BJ (cell line): Measurements from ENCODE around the gene RAB7A. TPM values are rescaled to one million over a fixed set of nuclear protein-coding genes. Genes with fewer than 3 reads are reported as not detected.
"Not testable (repeated sequence)": the region's sequence is repeated elsewhere in the genome, so short reads cannot be mapped to it uniquely, and the experiment has no call there.

Source experiments
- CTCF ChIA-PET: fragments of 350-600 bp; formaldehyde crosslinking; extraction: SDS; loops from one replicate; lab custom pipeline; 2021; ENCODE audit warnings: antibody characterized with exemption, inconsistent platforms; lab: Yijun Ruan, JAX
- POLR2A ChIA-PET: fragments of 300-600 bp; sonication (Branson Sonifier 250); formaldehyde crosslinking; extraction: SDS; loops from one replicate; lab custom pipeline; 2021; ENCODE audit warnings: antibody characterized with exemption; lab: Charles Lee
- DNase-seq: peaks from one replicate; pipeline ENCODE4 v3.0.0-alpha.2; 2011; ENCODE audit warnings: low read depth
- H3K27me3 ChIP-seq: 2 replicates; pipeline ENCODE4 v1.6.0; 2011; ENCODE audit warnings: low read length; ENCODE audit not compliant: control insufficient read depth, insufficient read depth
- H3K36me3 ChIP-seq: 2 replicates; pipeline ENCODE4 v1.5.1; 2011; ENCODE audit warnings: low read length; ENCODE audit not compliant: control insufficient read depth, insufficient read depth
- H3K4me3 ChIP-seq: 2 replicates; pipeline ENCODE4 v1.5.1; 2011; ENCODE audit warnings: low read depth, mild to moderate bottlenecking, control low read depth, low read length
- polyA plus RNA-seq: library from polyadenylated mRNA; depleted of rRNA; stranded (reverse); fragments of >200 nt; gene quantifications from 2 replicates; pipeline ENCODE4 v1.2.3, GENCODE V29; 2011
- TF ChIP-seq, protein P1 (sequence below): IDR thresholded peaks from 2 replicates; pipeline ENCODE4 v1.5.1; 2011; ENCODE audit warnings: low read depth, mild to moderate bottlenecking, control low read depth, inconsistent platforms, low read length, moderate library complexity; ENCODE audit not compliant: insufficient read depth

Gene RAB7A
- polyA plus RNA-seq, 1 experiment, result 202 TPM

DNA sequence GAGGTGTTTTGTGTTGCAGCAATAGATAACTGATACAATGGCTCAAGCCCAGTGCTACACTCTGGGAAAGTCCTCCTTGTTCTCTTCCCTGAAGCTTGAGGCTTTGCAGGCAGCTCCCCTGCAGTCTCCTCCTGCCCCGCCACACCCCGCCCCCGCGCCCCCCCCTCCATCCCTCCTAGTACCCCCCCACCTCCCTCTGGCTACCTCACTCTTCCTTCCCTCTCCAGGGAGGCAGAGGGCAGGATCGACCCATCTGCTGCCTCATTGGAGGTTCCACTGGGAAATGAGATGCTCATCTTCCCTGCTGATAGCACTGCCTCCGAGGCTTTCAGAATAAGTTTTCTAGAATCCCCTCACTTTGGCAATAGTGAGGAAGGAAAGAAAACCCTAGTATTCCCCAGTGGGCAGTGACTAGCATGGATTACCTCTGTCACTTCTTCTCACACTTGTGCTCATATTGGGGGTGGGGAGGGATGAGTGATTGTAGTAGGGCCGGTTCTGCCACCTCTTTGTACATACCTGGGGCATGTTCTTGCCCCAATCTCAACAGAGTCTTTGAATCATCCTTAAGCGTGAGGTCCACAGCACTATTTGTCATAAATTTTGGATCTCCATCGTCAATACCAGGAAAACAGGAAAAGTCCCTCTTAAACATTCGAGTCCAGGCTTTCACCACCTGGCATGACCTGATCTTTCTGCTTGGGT is 16.3 kb upstream of the RAB7A start:
- TF ChIP-seq, protein P1, sequence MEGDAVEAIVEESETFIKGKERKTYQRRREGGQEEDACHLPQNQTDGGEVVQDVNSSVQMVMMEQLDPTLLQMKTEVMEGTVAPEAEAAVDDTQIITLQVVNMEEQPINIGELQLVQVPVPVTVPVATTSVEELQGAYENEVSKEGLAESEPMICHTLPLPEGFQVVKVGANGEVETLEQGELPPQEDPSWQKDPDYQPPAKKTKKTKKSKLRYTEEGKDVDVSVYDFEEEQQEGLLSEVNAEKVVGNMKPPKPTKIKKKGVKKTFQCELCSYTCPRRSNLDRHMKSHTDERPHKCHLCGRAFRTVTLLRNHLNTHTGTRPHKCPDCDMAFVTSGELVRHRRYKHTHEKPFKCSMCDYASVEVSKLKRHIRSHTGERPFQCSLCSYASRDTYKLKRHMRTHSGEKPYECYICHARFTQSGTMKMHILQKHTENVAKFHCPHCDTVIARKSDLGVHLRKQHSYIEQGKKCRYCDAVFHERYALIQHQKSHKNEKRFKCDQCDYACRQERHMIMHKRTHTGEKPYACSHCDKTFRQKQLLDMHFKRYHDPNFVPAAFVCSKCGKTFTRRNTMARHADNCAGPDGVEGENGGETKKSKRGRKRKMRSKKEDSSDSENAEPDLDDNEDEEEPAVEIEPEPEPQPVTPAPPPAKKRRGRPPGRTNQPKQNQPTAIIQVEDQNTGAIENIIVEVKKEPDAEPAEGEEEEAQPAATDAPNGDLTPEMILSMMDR, result no peak
- POLR2A ChIA-PET, result no interaction called here
- CTCF ChIA-PET, result no interaction called here
- no peaks in the 10 kb centered on the region for H3K36me3 ChIP-seq
- no peak for DNase-seq
- no peak overlapping the region for H3K4me3 ChIP-seq
- peaks cover 5% of the 10 kb centered on the region for H3K27me3 ChIP-seq

DNA sequence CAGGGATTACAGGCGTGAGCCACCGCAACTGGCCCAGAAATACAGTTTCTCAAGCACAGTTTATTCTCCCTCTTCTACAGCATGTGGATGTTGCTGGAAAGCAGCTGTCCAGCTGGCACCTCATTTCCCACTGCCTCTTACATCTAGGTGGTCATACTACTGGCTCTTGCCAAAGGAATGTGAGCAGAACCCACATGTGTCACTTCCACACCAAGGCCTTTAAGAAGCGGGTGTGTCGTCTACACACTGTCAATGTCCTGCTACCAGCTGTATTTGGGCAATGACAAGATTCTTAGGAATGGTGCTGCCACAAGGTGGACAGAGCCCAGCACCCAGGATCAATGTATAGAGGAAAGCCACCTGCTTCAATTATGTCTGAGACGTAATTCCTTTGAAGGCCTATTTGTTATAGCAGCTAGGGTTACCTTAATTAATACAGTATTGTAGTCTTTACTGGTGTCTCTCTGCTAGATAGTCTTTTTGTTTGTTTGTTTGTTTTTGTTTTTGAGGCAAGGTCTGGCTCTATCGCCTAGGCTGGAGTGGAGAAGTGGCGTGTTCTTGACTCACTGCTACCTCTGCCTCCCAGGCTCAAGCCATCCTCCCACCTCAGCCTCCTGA is 15.1 kb upstream of the RAB7A start:
- CTCF ChIA-PET, result no interaction called here
- H3K27me3 ChIP-seq, result peaks cover 8% of the 10 kb centered on the region
- DNase-seq, result no peak
- no peak overlapping the region for H3K4me3 ChIP-seq
- POLR2A ChIA-PET, result no interaction called here
- no peaks in the 10 kb centered on the region for H3K36me3 ChIP-seq
- TF ChIP-seq, protein P1, result no peak

DNA sequence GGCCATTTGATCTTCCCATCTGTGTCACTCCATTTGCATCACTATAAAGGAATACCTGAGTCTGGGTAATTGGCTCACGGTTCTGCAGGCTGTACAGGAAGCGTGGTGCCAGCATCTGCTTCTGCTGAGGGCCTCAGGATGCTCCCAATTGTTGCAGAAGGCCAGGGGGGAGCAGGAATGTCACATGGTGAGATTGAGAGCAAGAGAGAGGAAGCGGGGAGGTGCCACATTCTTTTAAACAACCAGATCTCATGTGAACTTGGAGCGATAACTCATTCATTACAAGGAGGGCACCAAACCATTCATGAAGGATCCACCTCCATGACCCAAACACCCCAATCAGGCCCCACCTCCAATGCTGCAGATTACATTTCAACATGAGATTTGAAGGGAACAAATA is 13.1 kb upstream of the RAB7A start:
- no peak for DNase-seq
- TF ChIP-seq, protein P1, result no peak
- H3K27me3 ChIP-seq, result peaks cover 8% of the 10 kb centered on the region
- no peaks in the 10 kb centered on the region for H3K36me3 ChIP-seq
- CTCF ChIA-PET, result interaction anchor here (1.0 kb wide), 1 partner anchor 82 kb away, joined by 3 read pairs; no protein-coding TSS in a partner anchor
- POLR2A ChIA-PET, result no interaction called here
- no peak overlapping the region for H3K4me3 ChIP-seq

DNA sequence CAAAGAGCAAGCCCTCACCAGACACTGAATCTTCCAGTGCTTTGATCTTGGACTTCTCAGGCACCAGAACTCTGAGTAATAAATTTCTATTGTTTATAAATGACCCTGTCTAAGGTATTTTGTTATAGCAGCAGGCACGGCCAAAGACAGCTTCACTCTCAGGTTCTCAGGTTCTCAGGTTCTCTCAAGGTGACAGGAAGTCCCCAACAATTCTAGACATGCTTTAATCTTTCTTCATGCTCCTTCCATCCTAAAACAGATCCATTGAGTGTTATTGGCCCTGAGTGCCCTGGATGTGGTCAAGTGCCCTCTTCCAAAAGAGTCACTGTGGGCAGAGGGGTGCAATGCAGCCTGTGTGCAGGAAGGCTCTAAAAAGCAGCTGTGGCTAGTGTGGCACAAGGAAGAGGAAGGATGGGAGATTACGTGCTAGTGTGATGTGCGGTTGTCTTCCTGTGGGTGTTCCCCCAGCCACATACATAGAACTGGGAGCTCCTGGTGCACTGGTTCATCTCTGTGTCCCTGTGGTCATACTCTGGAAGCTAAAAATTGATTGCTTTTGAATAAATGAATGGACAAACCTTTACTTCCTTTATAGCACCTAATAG is 11.0 kb upstream of the RAB7A start:
- Histone ChIP-seq H3K27me3 (peaks cover 11% of the 10 kb centered on the region), H3K4me3 (no peak overlapping the region), H3K36me3 (no peaks in the 10 kb centered on the region)
- TF ChIP-seq, protein P1, result no peak
- POLR2A ChIA-PET, result no interaction called here
- no peak for DNase-seq
- CTCF ChIA-PET, result interaction anchor here (0.7 kb wide), 1 partner anchor 152 kb away, joined by 3 read pairs; no protein-coding TSS in a partner anchor

DNA sequence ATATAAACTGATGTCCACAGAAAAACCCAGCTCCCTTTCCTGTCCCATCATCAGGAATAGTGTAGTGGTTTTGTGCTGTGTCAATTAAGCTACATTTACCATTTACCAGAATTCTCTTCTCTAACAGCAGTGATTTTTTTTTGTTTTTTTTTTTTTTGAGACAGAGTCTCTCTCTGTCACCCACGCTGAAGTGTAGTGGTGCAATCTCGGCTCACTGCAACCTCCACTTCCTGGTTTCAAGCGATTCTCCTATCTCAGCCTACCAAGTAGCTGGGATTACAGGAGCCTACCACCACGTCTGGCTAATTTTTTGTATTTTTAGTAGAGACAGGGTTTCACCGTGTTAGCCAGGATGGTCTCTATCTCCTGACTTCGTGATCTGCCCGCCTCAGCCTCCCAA is 7.1 kb upstream of the RAB7A start:
- H3K4me3 ChIP-seq, DNase-seq, H3K36me3 ChIP-seq, H3K27me3 ChIP-seq: not testable (repeated sequence)
- ChIA-PET CTCF (interaction anchor here (1.3 kb wide), 1 partner anchor 13 kb away, joined by 3 read pairs; no protein-coding TSS in a partner anchor), POLR2A (interaction anchor here (0.6 kb wide), 1 partner anchor 49 kb away, joined by 4 read pairs; no protein-coding TSS in a partner anchor)
